ENCODE results near the gene PANK2.

The PANK2 gene

GRCh38 chr20:3932277-3932676 is 43.1 kb downstream of the PANK2 start:
- H3K4me2 ChIP-seq, result peak overlapping the region; percentile 21; the same call in 1 of the 2 replicates
- no peak overlapping the region for H3K27ac ChIP-seq

GRCh38 chr20:3932681-3933080 is 43.5 kb downstream of the PANK2 start:
- Histone ChIP-seq H3K4me2 (peak overlapping the region; percentile 21; the same call in 1 of the 2 replicates), H4K20me1 (ENCODE audit: insufficient read depth) (no peaks in the 10 kb centered on the region), H3K4me3 (IDR thresholded peaks at IDR 0.05; ENCODE audit: insufficient read depth, low read depth, low read length) (no peak overlapping the region), H2AFZ (ENCODE audit: low read depth) (no peak overlapping the region), H3K36me3 (ENCODE audit: insufficient read depth) (no peaks in the 10 kb centered on the region), H3K9ac (no peak overlapping the region), H3K4me1 (ENCODE audit: low read depth, poor library complexity, severe bottlenecking) (peaks cover 25% of the 10 kb centered on the region), H3K27ac (no peak overlapping the region), H3K27me3 (ENCODE audit: insufficient read depth, low read depth) (no peaks in the 10 kb centered on the region), H3K79me2 (ENCODE audit: insufficient read depth, low read depth) (no peaks in the 10 kb centered on the region)
- TF ChIP-seq CTCF (conservative IDR thresholded peaks at IDR 0.05; ENCODE audit: low read depth, low read length), result no peak

More at GRCh38 chr20:3932277-3932676, 43.1 kb downstream of the PANK2 start:
- H3K4me3 ChIP-seq (IDR thresholded peaks at IDR 0.05; ENCODE audit: insufficient read depth, low read depth, low read length), result no peak overlapping the region
- peaks cover 25% of the 10 kb centered on the region for H3K4me1 ChIP-seq (ENCODE audit: low read depth, poor library complexity, severe bottlenecking)
- H3K9ac ChIP-seq, result no peak overlapping the region
- H3K36me3 ChIP-seq (ENCODE audit: insufficient read depth), result no peaks in the 10 kb centered on the region
- no peak overlapping the region for H2AFZ ChIP-seq (ENCODE audit: low read depth)
- H3K27me3 ChIP-seq (ENCODE audit: insufficient read depth, low read depth), result no peaks in the 10 kb centered on the region
- TF ChIP-seq CTCF (conservative IDR thresholded peaks at IDR 0.05; ENCODE audit: low read depth, low read length), result no peak
- no peaks in the 10 kb centered on the region for H3K79me2 ChIP-seq (ENCODE audit: insufficient read depth, low read depth)
- no peaks in the 10 kb centered on the region for H4K20me1 ChIP-seq (ENCODE audit: insufficient read depth)

- Histone ChIP-seq H3K4me2 (no peak overlapping the region), H2AFZ (ENCODE audit: low read depth) (no peak overlapping the region), H4K20me1 (ENCODE audit: insufficient read depth) (no peaks in the 10 kb centered on the region)
Measured at GRCh38 chr20:3933218-3933617, 44.0 kb downstream of the PANK2 start.

GRCh38 chr20:3934624-3935023 is 45.4 kb downstream of the PANK2 start:
- Histone ChIP-seq H3K36me3 (ENCODE audit: insufficient read depth) (no peaks in the 10 kb centered on the region), H3K9ac (no peak overlapping the region), H3K27me3 (ENCODE audit: insufficient read depth, low read depth) (no peaks in the 10 kb centered on the region), H2AFZ (ENCODE audit: low read depth) (no peak overlapping the region), H3K4me2 (no peak overlapping the region), H3K27ac (no peak overlapping the region), H3K4me3 (IDR thresholded peaks at IDR 0.05; ENCODE audit: insufficient read depth, low read depth, low read length) (no peak overlapping the region), H3K79me2 (ENCODE audit: insufficient read depth, low read depth) (no peaks in the 10 kb centered on the region), H3K4me1 (ENCODE audit: low read depth, poor library complexity, severe bottlenecking) (peaks cover 25% of the 10 kb centered on the region), H4K20me1 (ENCODE audit: insufficient read depth) (no peaks in the 10 kb centered on the region)
- TF ChIP-seq CTCF (conservative IDR thresholded peaks at IDR 0.05; ENCODE audit: low read depth, low read length), result no peak

More at GRCh38 chr20:3933218-3933617, 44.0 kb downstream of the PANK2 start:
- no peaks in the 10 kb centered on the region for H3K27me3 ChIP-seq (ENCODE audit: insufficient read depth, low read depth)
- H3K4me3 ChIP-seq (IDR thresholded peaks at IDR 0.05; ENCODE audit: insufficient read depth, low read depth, low read length), result no peak overlapping the region
- no peaks in the 10 kb centered on the region for H3K36me3 ChIP-seq (ENCODE audit: insufficient read depth)
- no peaks in the 10 kb centered on the region for H3K79me2 ChIP-seq (ENCODE audit: insufficient read depth, low read depth)
- no peak overlapping the region for H3K9ac ChIP-seq
- no peak for TF ChIP-seq CTCF (conservative IDR thresholded peaks at IDR 0.05; ENCODE audit: low read depth, low read length)
- H3K27ac ChIP-seq, result no peak overlapping the region
- H3K4me1 ChIP-seq (ENCODE audit: low read depth, poor library complexity, severe bottlenecking), result peaks cover 25% of the 10 kb centered on the region
